ENCODE results near the gene FOXP1.

The FOXP1 gene

GRCh38 chr3:71419369-71419768, 164.2 kb downstream of the FOXP1 start:
- no peak for DNase-seq

- DNase-seq, result no peak
These were observed 165.7 kb downstream of the FOXP1 start for GRCh38 chr3:71417791-71418190.

- peak; percentile 54 for DNase-seq
These were observed 166.7 kb downstream of the FOXP1 start for GRCh38 chr3:71416876-71417275.

GRCh38 chr3:71415681-71416122, 167.8 kb downstream of the FOXP1 start:
- no peak for DNase-seq

GRCh38 chr3:71414189-71414927, 169.2 kb downstream of the FOXP1 start:
- no peak for DNase-seq

GRCh38 chr3:71413572-71413971, 170.0 kb downstream of the FOXP1 start:
- DNase-seq, result no peak

- DNase-seq, result no peak
These were observed 174.2 kb downstream of the FOXP1 start for GRCh38 chr3:71409352-71409751.

GRCh38 chr3:71408903-71409302, 174.6 kb downstream of the FOXP1 start:
- DNase-seq, result no peak

GRCh38 chr3:71407823-71408222, 175.7 kb downstream of the FOXP1 start:
- no peak for DNase-seq

GRCh38 chr3:71406972-71407810, 176.3 kb downstream of the FOXP1 start:
- no peak for DNase-seq

GRCh38 chr3:71402911-71403310, 180.6 kb downstream of the FOXP1 start:
- no peak for DNase-seq

GRCh38 chr3:71402280-71402679, 181.2 kb downstream of the FOXP1 start:
- DNase-seq, result no peak

- no peak for DNase-seq
These were observed 181.8 kb downstream of the FOXP1 start for GRCh38 chr3:71401695-71402231.

- no peak for DNase-seq
These were observed 182.5 kb downstream of the FOXP1 start for GRCh38 chr3:71400986-71401451.

- no peak for DNase-seq
These were observed 184.1 kb downstream of the FOXP1 start for GRCh38 chr3:71399478-71399877.

- no peak for DNase-seq
These were observed 185.2 kb downstream of the FOXP1 start for GRCh38 chr3:71398157-71398836.

GRCh38 chr3:71397726-71398125, 185.8 kb downstream of the FOXP1 start:
- DNase-seq, result no peak

- no peak for DNase-seq
These were observed 186.5 kb downstream of the FOXP1 start for GRCh38 chr3:71397046-71397445.

GRCh38 chr3:71395927-71396695, 187.4 kb downstream of the FOXP1 start:
- DNase-seq, result no peak

GRCh38 chr3:71395470-71395869, 188.1 kb downstream of the FOXP1 start:
- DNase-seq, result no peak

GRCh38 chr3:71393745-71394144, 189.8 kb downstream of the FOXP1 start:
- DNase-seq, result no peak

GRCh38 chr3:71393093-71393492, 190.4 kb downstream of the FOXP1 start:
- DNase-seq, result no peak

Measured in stimulated activated CD8-positive, alpha-beta memory T cell treated with anti-CD3 and anti-CD28 coated beads, Interleukin-4, amount 100 ng/mL, for 48 hours (primary cell).